ENCODE data around the gene MDFIC. TPM values are rescaled to one million over a fixed set of nuclear protein-coding genes. Genes with fewer than 3 reads are reported as not detected.

The MDFIC gene
- total RNA-seq, 1 donor from 2014 or later, result 10.1 TPM

DNA sequence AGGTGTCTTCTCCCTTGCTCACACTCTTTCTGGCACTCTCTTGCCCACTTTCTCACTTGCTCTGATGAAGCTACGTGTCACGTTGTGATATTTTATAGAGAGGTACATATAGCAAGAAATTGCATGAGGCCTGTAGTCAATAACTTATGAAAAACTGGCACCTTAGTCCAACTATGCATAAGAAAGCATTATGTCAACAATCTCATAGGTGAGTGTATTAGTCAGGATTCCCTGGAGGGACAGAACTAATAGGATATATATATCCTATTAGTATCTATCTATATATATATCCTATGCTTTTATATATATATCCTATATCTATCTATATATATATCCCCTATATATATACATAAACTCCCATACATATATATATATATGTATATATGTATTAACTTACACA, 18.8 kb upstream of the MDFIC start:
- DNase-seq (ENCODE audit: low read depth, low spot score), result no peak
- TF ChIP-seq, protein P1, sequence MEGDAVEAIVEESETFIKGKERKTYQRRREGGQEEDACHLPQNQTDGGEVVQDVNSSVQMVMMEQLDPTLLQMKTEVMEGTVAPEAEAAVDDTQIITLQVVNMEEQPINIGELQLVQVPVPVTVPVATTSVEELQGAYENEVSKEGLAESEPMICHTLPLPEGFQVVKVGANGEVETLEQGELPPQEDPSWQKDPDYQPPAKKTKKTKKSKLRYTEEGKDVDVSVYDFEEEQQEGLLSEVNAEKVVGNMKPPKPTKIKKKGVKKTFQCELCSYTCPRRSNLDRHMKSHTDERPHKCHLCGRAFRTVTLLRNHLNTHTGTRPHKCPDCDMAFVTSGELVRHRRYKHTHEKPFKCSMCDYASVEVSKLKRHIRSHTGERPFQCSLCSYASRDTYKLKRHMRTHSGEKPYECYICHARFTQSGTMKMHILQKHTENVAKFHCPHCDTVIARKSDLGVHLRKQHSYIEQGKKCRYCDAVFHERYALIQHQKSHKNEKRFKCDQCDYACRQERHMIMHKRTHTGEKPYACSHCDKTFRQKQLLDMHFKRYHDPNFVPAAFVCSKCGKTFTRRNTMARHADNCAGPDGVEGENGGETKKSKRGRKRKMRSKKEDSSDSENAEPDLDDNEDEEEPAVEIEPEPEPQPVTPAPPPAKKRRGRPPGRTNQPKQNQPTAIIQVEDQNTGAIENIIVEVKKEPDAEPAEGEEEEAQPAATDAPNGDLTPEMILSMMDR (conservative IDR thresholded peaks at IDR 0.05), result no peak
- Mint-ChIP-seq H3K4me3 (no peak overlapping the region), H3K9me3 (peaks cover 3% of the 10 kb centered on the region), H3K27me3 (ENCODE audit: low read depth) (no peaks in the 10 kb centered on the region), H3K36me3 (ENCODE audit: low read depth) (no peaks in the 10 kb centered on the region), H3K27ac (ENCODE audit: unreplicated experiment) (no peak overlapping the region), H3K4me1 (no peaks in the 10 kb centered on the region)

DNA sequence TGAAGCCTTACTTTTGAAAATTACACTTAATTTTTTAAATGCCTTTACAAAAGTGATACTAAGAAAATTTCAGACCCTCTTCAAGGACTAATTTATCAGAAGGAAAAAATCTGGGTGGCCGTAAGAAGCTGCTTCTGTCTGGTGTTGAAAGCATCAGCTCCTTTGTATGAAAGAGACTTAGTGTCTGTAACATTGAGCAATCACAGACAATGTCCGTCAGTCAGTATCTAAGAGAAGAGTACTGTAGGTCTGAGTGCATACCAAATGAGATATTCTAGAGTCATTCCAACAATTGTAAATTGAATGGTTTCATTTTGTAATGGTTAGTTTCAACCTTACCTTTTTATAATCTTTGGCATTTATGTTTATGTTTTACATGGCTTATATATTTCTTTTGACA, 11.1 kb upstream of the MDFIC start:
- Mint-ChIP-seq H3K4me1 (peaks cover 12% of the 10 kb centered on the region), H3K9me3 (peaks cover 6% of the 10 kb centered on the region), H3K4me3 (no peak overlapping the region), H3K27me3 (ENCODE audit: low read depth) (no peaks in the 10 kb centered on the region), H3K27ac (ENCODE audit: unreplicated experiment) (no peak overlapping the region), H3K36me3 (ENCODE audit: low read depth) (no peaks in the 10 kb centered on the region)
- DNase-seq (ENCODE audit: low read depth, low spot score), result no peak
- TF ChIP-seq, protein P1 (conservative IDR thresholded peaks at IDR 0.05), result no peak

DNA sequence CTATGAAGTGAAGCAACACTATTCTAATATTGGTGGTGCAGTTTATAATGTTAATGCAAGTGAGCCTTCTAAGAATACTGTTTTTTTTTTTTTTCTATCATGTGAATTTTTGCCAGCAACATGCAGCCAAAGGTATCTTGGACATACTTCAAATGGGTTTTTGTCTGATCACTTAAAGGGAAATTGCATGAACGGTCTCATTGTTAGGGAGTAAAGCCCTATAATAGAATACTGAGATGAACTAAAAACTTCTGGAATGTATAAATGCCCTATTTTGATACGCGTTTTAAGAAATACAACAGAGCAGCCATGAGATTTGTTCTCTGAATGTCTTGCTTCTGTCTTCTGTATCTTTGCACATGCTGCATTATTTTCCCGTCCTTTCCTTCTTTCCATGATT, 10.5 kb upstream of the MDFIC start:
- no peak for DNase-seq (ENCODE audit: low read depth, low spot score)
- H3K4me1 Mint-ChIP-seq, result peaks cover 13% of the 10 kb centered on the region
- TF ChIP-seq, protein P1 (conservative IDR thresholded peaks at IDR 0.05), result no peak
- H3K27ac Mint-ChIP-seq (ENCODE audit: unreplicated experiment), result peak overlapping the region; percentile 54
- no peaks in the 10 kb centered on the region for H3K36me3 Mint-ChIP-seq (ENCODE audit: low read depth)
- peaks cover 6% of the 10 kb centered on the region for H3K9me3 Mint-ChIP-seq
- H3K27me3 Mint-ChIP-seq (ENCODE audit: low read depth), result no peaks in the 10 kb centered on the region
- no peak overlapping the region for H3K4me3 Mint-ChIP-seq

DNA sequence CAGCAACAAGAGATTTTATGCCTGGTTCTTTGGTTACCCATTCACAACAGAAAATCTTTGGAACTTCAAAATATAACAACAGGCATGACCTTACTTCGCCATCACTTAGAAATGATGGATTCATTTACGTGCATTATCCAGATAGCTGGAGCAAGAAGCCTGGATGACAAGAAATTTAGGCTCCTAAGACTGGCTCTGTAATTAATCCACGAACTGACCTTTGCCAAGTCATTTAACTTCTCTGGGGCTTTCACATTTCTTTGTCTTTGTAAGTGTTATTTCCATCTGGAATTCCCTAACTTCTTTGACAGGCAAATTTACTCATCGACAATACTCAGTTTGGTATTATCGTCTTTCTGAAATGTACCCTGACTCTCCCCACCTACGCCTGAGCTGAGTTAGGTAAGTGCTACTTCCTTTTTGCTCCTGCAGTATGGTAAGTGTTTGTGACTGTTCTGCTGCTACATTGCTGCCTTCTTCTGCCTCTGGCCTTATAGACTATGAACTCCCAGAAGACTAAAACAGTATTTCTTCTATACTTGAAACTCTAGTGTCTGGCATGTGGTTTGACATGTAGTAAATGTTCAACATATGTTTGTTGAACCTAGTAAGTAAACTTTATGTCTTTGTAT, 5.5 kb upstream of the MDFIC start:
- Mint-ChIP-seq H3K27me3 (ENCODE audit: low read depth) (no peaks in the 10 kb centered on the region), H3K9me3 (no peaks in the 10 kb centered on the region), H3K4me1 (peaks cover 9% of the 10 kb centered on the region), H3K4me3 (no peak overlapping the region), H3K36me3 (ENCODE audit: low read depth) (no peaks in the 10 kb centered on the region), H3K27ac (ENCODE audit: unreplicated experiment) (no peak overlapping the region)
- no peak for DNase-seq (ENCODE audit: low read depth, low spot score)
- TF ChIP-seq, protein P1 (conservative IDR thresholded peaks at IDR 0.05), result no peak

DNA sequence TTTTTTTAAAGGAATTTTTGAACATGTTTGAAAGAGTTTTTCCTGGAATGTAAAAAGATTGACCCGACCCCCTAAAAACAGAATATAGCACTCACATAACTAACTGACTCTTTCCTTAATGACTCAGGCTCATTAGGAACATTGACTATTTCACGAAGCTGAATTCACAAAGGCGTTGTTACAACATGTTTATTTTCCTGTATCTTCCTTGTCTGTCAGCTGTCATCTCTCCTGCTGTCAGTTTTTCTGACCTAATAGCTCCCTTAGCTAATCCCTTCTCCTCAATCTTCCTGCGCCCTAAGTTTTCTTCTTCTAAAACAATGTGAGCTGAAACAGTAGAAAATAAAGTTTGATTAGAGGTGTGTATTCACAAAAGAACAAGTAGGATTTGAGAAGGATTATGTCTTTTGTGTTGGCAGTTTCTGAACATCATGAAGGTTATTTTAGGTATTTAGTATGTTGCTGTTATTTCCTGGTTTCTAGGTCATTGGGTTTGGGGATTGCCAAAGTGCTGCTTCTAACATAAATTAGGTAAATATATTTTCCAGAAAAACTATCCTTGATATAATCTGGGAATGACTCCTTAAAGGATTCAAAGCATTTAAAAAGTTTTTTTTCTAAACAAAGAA, 4.6 kb upstream of the MDFIC start:
- H3K9me3 Mint-ChIP-seq, result no peaks in the 10 kb centered on the region
- peaks cover 7% of the 10 kb centered on the region for H3K4me1 Mint-ChIP-seq
- no peaks in the 10 kb centered on the region for H3K36me3 Mint-ChIP-seq (ENCODE audit: low read depth)
- no peaks in the 10 kb centered on the region for H3K27me3 Mint-ChIP-seq (ENCODE audit: low read depth)
- H3K4me3 Mint-ChIP-seq, result no peak overlapping the region
- no peak overlapping the region for H3K27ac Mint-ChIP-seq (ENCODE audit: unreplicated experiment)
- DNase-seq (ENCODE audit: low read depth, low spot score), result no peak
- TF ChIP-seq, protein P1 (conservative IDR thresholded peaks at IDR 0.05), result no peak
